Uterus (tissue), 4 donors: Measurements from ENCODE around the gene MIS18A. TPM values are rescaled to one million over a fixed set of nuclear protein-coding genes. Genes with fewer than 3 reads are reported as not detected.

ENCODE experiments used
- DNase-seq, 2 donors: peaks; one replicate each; pipeline ENCODE4 v3.0.0-alpha.2; 2019 to 2020
- H3K27ac ChIP-seq, 2 donors: fragments of 200-600 bp; sonication (generic); 1 replicate in 1 of 2; 2 replicates in 1 of 2; pipeline ENCODE4 v1.5.1; 2016 to 2018
- H3K27me3 ChIP-seq, 2 donors: fragments of 200-600 bp; sonication (generic); one replicate each; pipeline ENCODE4 v1.5.1; 2018 to 2019; ENCODE audit warnings: control low read depth in 1 of 2
- H3K36me3 ChIP-seq, 2 donors: fragments of 200-600 bp; sonication (generic); one replicate each; pipeline ENCODE4 v1.5.1; 2019; ENCODE audit warnings: control low read depth in 1 of 2
- H3K4me1 ChIP-seq, 2 donors: fragments of 200-600 bp; sonication (generic); one replicate each; pipeline ENCODE4 v1.5.1; 2018 to 2019; ENCODE audit warnings: control low read depth in 1 of 2
- H3K4me3 ChIP-seq, 2 donors: fragments of 200-600 bp; sonication (generic); 1 replicate in 1 of 2; 2 replicates in 1 of 2; pipeline ENCODE4 v1.5.1; 2018 to 2019; ENCODE audit warnings: mild to moderate bottlenecking in 1 of 2
- H3K9me3 ChIP-seq, 2 donors: fragments of 200-600 bp; sonication (generic); one replicate each; pipeline ENCODE4 v1.5.1; 2019; ENCODE audit warnings: control low read depth in 1 of 2
- CTCF ChIP-seq, 4 experiments: fragments of 200-600 bp in 2 of 4; fragments of 450-650 bp in 2 of 4; sonication (generic) in 2 of 4; IDR thresholded peaks; one replicate each; pipeline ENCODE4 v1.5.1; 2016 to 2019; ENCODE audit warnings: antibody characterized with exemption in 4 of 4, mild to moderate bottlenecking in 2 of 4, moderate library complexity in 1 of 4
- POLR2A ChIP-seq, 2 donors: fragments of 450-650 bp; IDR thresholded peaks; one replicate each; pipeline ENCODE4 v1.6.1; 2016; ENCODE audit warnings: antibody characterized with exemption in 2 of 2, mild to moderate bottlenecking in 1 of 2, moderate library complexity in 1 of 2
- intact Hi-C: fragments of 100-400 bp; cut with DNase I; formaldehyde crosslinking; loops from one replicate; pipeline ENCODE4 v1.15.1; 2023; ENCODE audit warnings: low total_unique reads
- total RNA-seq, 4 donors: library from RNA; depleted of rRNA in 3 of 4; stranded (reverse); fragments of >200 nt in 3 of 4; gene quantifications; one replicate each; pipeline versions ENCODE4 v1.1.0 to v1.2.4, GENCODE V29; 2014 to 2023
- donor health status: DM: yes; HTN: yes; CAD: no.

Gene MIS18A
- total RNA-seq, 4 donors from 2014 or later, result 2.4 to 25.6 (median 12.2) TPM

- H3K27me3 ChIP-seq, result no peaks in the 10 kb centered on the region
- no peak overlapping the region for H3K27ac ChIP-seq
- no peaks in the 10 kb centered on the region for H3K4me1 ChIP-seq
- H3K4me3 ChIP-seq, result no peak overlapping the region
- TF ChIP-seq POLR2A (IDR thresholded peaks at IDR 0.05) (no peak), CTCF (IDR thresholded peaks at IDR 0.05) (no peak)
- DNase-seq, result no peak
- intact Hi-C loops, result no loop called here
- no peaks in the 10 kb centered on the region for H3K36me3 ChIP-seq
- H3K9me3 ChIP-seq, result no peaks in the 10 kb centered on the region
Observed at GRCh38 chr21:32306021-32306780, 27.4 kb upstream of the MIS18A start.

DNA sequence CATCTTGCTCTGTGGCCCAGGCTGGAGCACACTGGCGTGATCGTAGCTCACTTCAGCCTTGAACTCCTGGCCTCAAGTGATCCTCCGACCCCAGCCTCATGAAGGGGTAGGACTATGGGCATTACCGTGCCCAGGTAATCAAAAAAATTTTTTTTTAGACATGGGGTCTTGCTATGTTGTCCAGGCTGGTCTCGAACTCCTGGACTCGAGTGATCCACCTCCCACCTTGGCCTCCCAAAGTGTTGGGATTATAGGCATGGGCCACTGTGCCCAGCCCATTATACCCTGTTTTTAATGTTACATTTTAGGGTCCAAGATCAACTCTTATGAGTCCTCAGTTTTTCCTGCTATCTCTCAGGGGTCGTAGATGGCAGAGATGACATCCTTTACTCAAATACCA, 26.1 kb upstream of the MIS18A start:
- no peaks in the 10 kb centered on the region for H3K4me1 ChIP-seq
- TF ChIP-seq CTCF (IDR thresholded peaks at IDR 0.05) (no peak), POLR2A (IDR thresholded peaks at IDR 0.05) (no peak)
- H3K27ac ChIP-seq, result no peak overlapping the region
- no peaks in the 10 kb centered on the region for H3K27me3 ChIP-seq
- intact Hi-C loops, result no loop called here
- H3K4me3 ChIP-seq, result no peak overlapping the region
- H3K9me3 ChIP-seq, result no peaks in the 10 kb centered on the region
- no peaks in the 10 kb centered on the region for H3K36me3 ChIP-seq
- DNase-seq, result no peak

DNA sequence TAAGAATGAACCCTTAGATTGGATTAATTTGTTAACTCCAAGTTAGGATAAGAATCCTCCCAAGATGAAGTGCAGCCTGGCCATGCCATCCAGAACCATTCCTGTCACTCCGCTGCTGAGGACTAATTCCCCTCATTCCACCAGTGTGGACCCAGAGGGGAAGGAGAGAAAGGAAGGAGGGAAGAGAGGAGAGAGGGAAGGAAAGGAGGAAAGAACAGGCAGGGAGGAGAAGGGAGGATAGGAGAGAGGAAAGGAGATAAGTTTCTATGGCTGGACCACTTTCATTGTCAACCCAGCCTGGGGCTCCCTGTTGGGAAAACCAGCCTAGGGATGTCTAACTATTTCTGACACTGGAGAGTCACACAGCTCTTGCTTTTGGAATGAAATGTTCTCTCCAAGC, 24.5 kb upstream of the MIS18A start:
- intact Hi-C loops, result no loop called here
- TF ChIP-seq CTCF (IDR thresholded peaks at IDR 0.05), result no peak
- TF ChIP-seq POLR2A (IDR thresholded peaks at IDR 0.05), result no peak
- no peak overlapping the region for H3K27ac ChIP-seq
- H3K4me3 ChIP-seq, result no peak overlapping the region
- H3K4me1 ChIP-seq, result no peaks in the 10 kb centered on the region
- no peaks in the 10 kb centered on the region for H3K27me3 ChIP-seq
- no peak for DNase-seq
- H3K36me3 ChIP-seq, result no peaks in the 10 kb centered on the region
- H3K9me3 ChIP-seq, result no peaks in the 10 kb centered on the region

- Histone ChIP-seq H3K4me3 (no peak overlapping the region), H3K4me1 (no peaks in the 10 kb centered on the region), H3K27me3 (no peaks in the 10 kb centered on the region), H3K9me3 (no peaks in the 10 kb centered on the region), H3K27ac (no peak overlapping the region), H3K36me3 (no peaks in the 10 kb centered on the region)
- TF ChIP-seq POLR2A (IDR thresholded peaks at IDR 0.05) (no peak), CTCF (IDR thresholded peaks at IDR 0.05) (no peak)
- intact Hi-C loops, result no loop called here
- DNase-seq, result no peak
Observed at GRCh38 chr21:32302560-32302959, 23.7 kb upstream of the MIS18A start.

- H3K4me1 ChIP-seq, result no peaks in the 10 kb centered on the region
- H3K27me3 ChIP-seq, result no peaks in the 10 kb centered on the region
- no peaks in the 10 kb centered on the region for H3K9me3 ChIP-seq
- no peaks in the 10 kb centered on the region for H3K36me3 ChIP-seq
- H3K4me3 ChIP-seq, result no peak overlapping the region
- intact Hi-C loops, result no loop called here
- no peak for DNase-seq
- TF ChIP-seq CTCF (IDR thresholded peaks at IDR 0.05), result no peak
- TF ChIP-seq POLR2A (IDR thresholded peaks at IDR 0.05), result no peak
- H3K27ac ChIP-seq, result no peak overlapping the region
Observed at GRCh38 chr21:32301596-32301995, 22.7 kb upstream of the MIS18A start.
